HepG2 (cell line): ENCODE data around the gene ZSCAN21. TPM values are rescaled to one million over a fixed set of nuclear protein-coding genes. Genes with fewer than 3 reads are reported as not detected.

Source experiments
- ARID5B ChIP-seq: IDR thresholded peaks from 2 replicates; pipeline ENCODE4 v1.4.0; 2020; ENCODE audit warnings: mild to moderate bottlenecking, missing genetic modification reagents
- HES4 ChIP-seq: sonication (generic); formaldehyde crosslinking; IDR thresholded peaks from 2 replicates; pipeline ENCODE4 v1.9.0; 2021; ENCODE audit warnings: mild to moderate bottlenecking, missing genetic modification reagents, borderline replicate concordance
- IKZF4 ChIP-seq: sonication (generic); formaldehyde crosslinking; IDR thresholded peaks from 2 replicates; pipeline ENCODE4 v1.5.1; 2020; ENCODE audit warnings: borderline replicate concordance, mild to moderate bottlenecking, low read depth, missing genetic modification reagents; ENCODE audit errors: not compliant biosample characterization
- LCORL ChIP-seq, 2 experiments: fragments of 450-650 bp in 1 of 2; sonication (generic) in 1 of 2; formaldehyde crosslinking in 1 of 2; IDR thresholded peaks; 2 replicates each; pipeline versions ENCODE4 v1.5.0 to v1.6.1; 2017 to 2020; ENCODE audit warnings: antibody characterized with exemption in 1 of 2, missing genetic modification reagents in 1 of 2
- NKX3-1 ChIP-seq: sonication (generic); formaldehyde crosslinking; IDR thresholded peaks from 2 replicates; pipeline ENCODE4 v1.5.0; 2020; ENCODE audit warnings: missing genetic modification reagents
- PAX8 ChIP-seq: sonication (generic); formaldehyde crosslinking; IDR thresholded peaks from 2 replicates; pipeline ENCODE4 v1.8.0; 2022; ENCODE audit warnings: mild to moderate bottlenecking, missing genetic modification reagents, borderline replicate concordance
- RARG ChIP-seq: sonication (generic); formaldehyde crosslinking; IDR thresholded peaks from 2 replicates; pipeline ENCODE4 v1.4.0; 2020; ENCODE audit warnings: low read depth, mild to moderate bottlenecking, missing genetic modification reagents
- SALL2 ChIP-seq: sonication (generic); formaldehyde crosslinking; IDR thresholded peaks from 2 replicates; pipeline ENCODE4 v1.8.1; 2023; ENCODE audit warnings: mild to moderate bottlenecking, missing genetic modification reagents, inconsistent platforms
- SAP130 ChIP-seq: IDR thresholded peaks from 2 replicates; pipeline ENCODE4 v1.6.1; 2016; ENCODE audit warnings: low read depth
- STAT5B ChIP-seq: sonication (generic); formaldehyde crosslinking; IDR thresholded peaks from 2 replicates; pipeline ENCODE4 v1.4.0; 2020; ENCODE audit warnings: missing genetic modification reagents
- THYN1 ChIP-seq: sonication (generic); formaldehyde crosslinking; IDR thresholded peaks from 2 replicates; pipeline ENCODE4 v1.8.1; 2023; ENCODE audit warnings: low read depth, mild to moderate bottlenecking, moderate library complexity, missing genetic modification reagents, borderline replicate concordance
- ZBTB3 ChIP-seq: sonication (generic); formaldehyde crosslinking; IDR thresholded peaks from 2 replicates; pipeline ENCODE4 v1.4.0; 2020; ENCODE audit warnings: low read depth, mild to moderate bottlenecking, moderate library complexity, missing genetic modification reagents, borderline replicate concordance
- ZFP37 ChIP-seq: sonication (generic); formaldehyde crosslinking; IDR thresholded peaks from 2 replicates; pipeline ENCODE4 v1.4.0; 2020; ENCODE audit warnings: missing genetic modification reagents, borderline replicate concordance
- ZNF317 ChIP-seq: sonication (generic); formaldehyde crosslinking; IDR thresholded peaks from 2 replicates; pipeline ENCODE4 v1.5.0; 2020; ENCODE audit warnings: mild to moderate bottlenecking, missing genetic modification reagents
- ZNF550 ChIP-seq: sonication (generic); formaldehyde crosslinking; IDR thresholded peaks from 2 replicates; pipeline ENCODE4 v1.4.0; 2020; ENCODE audit warnings: mild to moderate bottlenecking, missing genetic modification reagents, borderline replicate concordance
- ZNF724P ChIP-seq: sonication (generic); formaldehyde crosslinking; IDR thresholded peaks from 2 replicates; pipeline ENCODE4 v1.8.0; 2022; ENCODE audit warnings: missing genetic modification reagents, borderline replicate concordance
- ZNF768 ChIP-seq: sonication (generic); formaldehyde crosslinking; IDR thresholded peaks from 2 replicates; pipeline ENCODE4 v1.4.0; 2020; ENCODE audit warnings: missing genetic modification reagents
- ZNF772 ChIP-seq: sonication (generic); formaldehyde crosslinking; IDR thresholded peaks from 2 replicates; pipeline ENCODE4 v1.5.0; 2020; ENCODE audit warnings: mild to moderate bottlenecking, missing genetic modification reagents
- polyA plus RNA-seq, 8 experiments: library from polyadenylated mRNA; depleted of rRNA in 3 of 8; stranded (reverse) in 7 of 8; unstranded in 1 of 8; fragments of >200 nt; fragmentation: Illumina TruSeq in 4 of 8; extraction: Trizol in 4 of 8; gene quantifications; 2 replicates each; pipeline versions ENCODE4 v1.2.1 to v1.2.3, GENCODE V29; 2011 to 2016; ENCODE audit warnings: low read depth in 4 of 8, missing spikeins in 1 of 8, mixed read lengths in 1 of 8; ENCODE audit not compliant: insufficient read depth in 1 of 8
- total RNA-seq, 5 experiments: library from RNA; depleted of rRNA; stranded (reverse); fragments of >200 nt; fragmentation: Illumina TruSeq; extraction: Trizol; gene quantifications; 2 replicates each; pipeline ENCODE4 v1.2.3, GENCODE V29; 2016; ENCODE audit warnings: low read depth in 1 of 5
- TF ChIP-seq, protein P1 (sequence below): sonication (generic); formaldehyde crosslinking; IDR thresholded peaks from 2 replicates; pipeline ENCODE4 v1.4.0; 2020; ENCODE audit warnings: missing genetic modification reagents
- TF ChIP-seq, protein P2 (sequence below): sonication (generic); formaldehyde crosslinking; IDR thresholded peaks from 2 replicates; pipeline ENCODE4 v1.5.1; 2020; ENCODE audit warnings: mild to moderate bottlenecking, moderate library complexity, missing genetic modification reagents

ZSCAN21 gene
- total and polyA plus RNA-seq, 2 of the 13 experiments (the other 11 are each of a cell fraction or from before 2014, with no cell fraction given) = 7.0 to 10.0 TPM

- TF ChIP-seq, protein P1, sequence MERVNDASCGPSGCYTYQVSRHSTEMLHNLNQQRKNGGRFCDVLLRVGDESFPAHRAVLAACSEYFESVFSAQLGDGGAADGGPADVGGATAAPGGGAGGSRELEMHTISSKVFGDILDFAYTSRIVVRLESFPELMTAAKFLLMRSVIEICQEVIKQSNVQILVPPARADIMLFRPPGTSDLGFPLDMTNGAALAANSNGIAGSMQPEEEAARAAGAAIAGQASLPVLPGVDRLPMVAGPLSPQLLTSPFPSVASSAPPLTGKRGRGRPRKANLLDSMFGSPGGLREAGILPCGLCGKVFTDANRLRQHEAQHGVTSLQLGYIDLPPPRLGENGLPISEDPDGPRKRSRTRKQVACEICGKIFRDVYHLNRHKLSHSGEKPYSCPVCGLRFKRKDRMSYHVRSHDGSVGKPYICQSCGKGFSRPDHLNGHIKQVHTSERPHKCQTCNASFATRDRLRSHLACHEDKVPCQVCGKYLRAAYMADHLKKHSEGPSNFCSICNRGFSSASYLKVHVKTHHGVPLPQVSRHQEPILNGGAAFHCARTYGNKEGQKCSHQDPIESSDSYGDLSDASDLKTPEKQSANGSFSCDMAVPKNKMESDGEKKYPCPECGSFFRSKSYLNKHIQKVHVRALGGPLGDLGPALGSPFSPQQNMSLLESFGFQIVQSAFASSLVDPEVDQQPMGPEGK (CRISPR knock-in tag) = peak; percentile 88
- TF ChIP-seq ZFP37 (CRISPR knock-in tag) (peak; percentile 68; the same call in 1 of the 2 replicates), RARG (CRISPR knock-in tag) (no peak), LCORL (IDR thresholded peaks at IDR 0.05) (no peak), LCORL (CRISPR knock-in tag; IDR thresholded peaks at IDR 0.05) (peak; percentile 76), STAT5B (peak; percentile 78; the same call in 1 of the 2 replicates), ZNF724P (CRISPR knock-in tag) (peak; percentile 89), ZNF317 (0 out of 2 replicates have a peak, but pooled peaks have one; percentile 1), PAX8 (CRISPR knock-in tag) (peak; percentile 47; the same call in 1 of the 2 replicates), SALL2 (peak; percentile 85; the same call in 1 of the 2 replicates), IKZF4 (peak; percentile 16), THYN1 (CRISPR knock-in tag) (no peak), ARID5B (peak; percentile 79; the same call in 1 of the 2 replicates), ZNF772 (CRISPR knock-in tag) (peak; percentile 93), ZNF550 (no peak), ZNF768 (CRISPR knock-in tag) (peak; percentile 57; the same call in 1 of the 2 replicates), ZBTB3 (CRISPR knock-in tag) (peak; percentile 30; the same call in 1 of the 2 replicates), SAP130 (CRISPR knock-in tag) (peak; percentile 98), HES4 (peak; percentile 67; the same call in 1 of the 2 replicates), NKX3-1 (CRISPR knock-in tag) (no peak; the same call in 1 of the 2 replicates)
- TF ChIP-seq, protein P2, sequence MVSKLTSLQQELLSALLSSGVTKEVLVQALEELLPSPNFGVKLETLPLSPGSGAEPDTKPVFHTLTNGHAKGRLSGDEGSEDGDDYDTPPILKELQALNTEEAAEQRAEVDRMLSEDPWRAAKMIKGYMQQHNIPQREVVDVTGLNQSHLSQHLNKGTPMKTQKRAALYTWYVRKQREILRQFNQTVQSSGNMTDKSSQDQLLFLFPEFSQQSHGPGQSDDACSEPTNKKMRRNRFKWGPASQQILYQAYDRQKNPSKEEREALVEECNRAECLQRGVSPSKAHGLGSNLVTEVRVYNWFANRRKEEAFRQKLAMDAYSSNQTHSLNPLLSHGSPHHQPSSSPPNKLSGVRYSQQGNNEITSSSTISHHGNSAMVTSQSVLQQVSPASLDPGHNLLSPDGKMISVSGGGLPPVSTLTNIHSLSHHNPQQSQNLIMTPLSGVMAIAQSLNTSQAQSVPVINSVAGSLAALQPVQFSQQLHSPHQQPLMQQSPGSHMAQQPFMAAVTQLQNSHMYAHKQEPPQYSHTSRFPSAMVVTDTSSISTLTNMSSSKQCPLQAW (CRISPR knock-in tag) = peak; percentile 77; the same call in 1 of the 2 replicates
These were observed 50.9 kb downstream of the ZSCAN21 start (continued) for GRCh38 chr7:100100420-100101015.
